Naive thymus-derived CD4-positive, alpha-beta T cell (primary cell): ENCODE data around the gene CDKAL1. TPM values are rescaled to one million over a fixed set of nuclear protein-coding genes. Genes with fewer than 3 reads are reported as not detected.

ENCODE experiments used
- ATAC-seq: fragments of 150-1000 bp; cut with Tn5 transposase; 2 replicates; pipeline ENCODE4 v1.10.0; 2021; ENCODE audit warnings: mild to moderate bottlenecking, moderate library complexity
- CTCF ChIA-PET: fragments of 350-600 bp; sonication (Branson Sonifier 250); formaldehyde crosslinking; loops from one replicate; lab custom pipeline; 2021; ENCODE audit warnings: antibody characterized with exemption; lab: Charles Lee
- POLR2A ChIA-PET: fragments of 350-600 bp; sonication (Branson Sonifier 250); formaldehyde crosslinking; loops from one replicate; lab custom pipeline; 2021; ENCODE audit warnings: antibody characterized with exemption, inconsistent platforms; lab: Charles Lee
- DNase-seq, 9 donors: peaks; one replicate each; pipeline versions ENCODE4 v3.0.0 to v3.0.0-alpha.2; 2020 to 2022; ENCODE audit warnings: mixed read lengths in 1 of 9
- H3K27ac ChIP-seq: one replicate; pipeline ENCODE4 v1.7.0; 2013; ENCODE audit warnings: mild to moderate bottlenecking, low read depth, low read length, moderate library complexity
- H3K27me3 ChIP-seq, 2 donors: one replicate each; pipeline ENCODE4 v1.7.0; 2013; ENCODE audit warnings: low read length in 2 of 2, mild to moderate bottlenecking in 2 of 2, moderate library complexity in 2 of 2; ENCODE audit not compliant: control insufficient read depth in 2 of 2, insufficient read depth in 2 of 2
- H3K36me3 ChIP-seq, 3 experiments: 1 replicate in 2 of 3; 2 replicates in 1 of 3; pipeline ENCODE4 v1.7.0; 2013; ENCODE audit warnings: low read length in 3 of 3, mild to moderate bottlenecking in 3 of 3, moderate library complexity in 1 of 3; ENCODE audit not compliant: insufficient read depth in 3 of 3, control insufficient read depth in 2 of 3
- H3K4me1 ChIP-seq, 2 donors: one replicate each; pipeline ENCODE4 v1.7.0; 2013; ENCODE audit warnings: low read length in 2 of 2, mild to moderate bottlenecking in 2 of 2, moderate library complexity in 1 of 2; ENCODE audit not compliant: control insufficient read depth in 2 of 2, insufficient read depth in 2 of 2
- H3K4me3 ChIP-seq: 2 replicates; pipeline ENCODE4 v1.7.0; 2013; ENCODE audit warnings: mild to moderate bottlenecking, low read length
- H3K9me3 ChIP-seq, 3 experiments: 1 replicate in 2 of 3; 2 replicates in 1 of 3; pipeline ENCODE4 v1.7.0; 2013; ENCODE audit warnings: low read length in 3 of 3; ENCODE audit not compliant: control insufficient read depth in 2 of 3
- H3K27ac Mint-ChIP-seq, 9 donors: one replicate each; pipeline ENCODE4 v1.8.0; 2020 to 2022; ENCODE audit warnings: mixed read lengths in 9 of 9, mild to moderate bottlenecking in 8 of 9, moderate library complexity in 5 of 9, inconsistent platforms in 2 of 9
- H3K27me3 Mint-ChIP-seq, 5 donors: one replicate each; pipeline ENCODE4 v1.8.0; 2021 to 2022; ENCODE audit warnings: mixed read lengths in 5 of 5, mild to moderate bottlenecking in 1 of 5
- H3K36me3 Mint-ChIP-seq, 5 donors: one replicate each; pipeline ENCODE4 v1.8.0; 2020 to 2022; ENCODE audit warnings: mixed read lengths in 5 of 5, mild to moderate bottlenecking in 3 of 5, inconsistent platforms in 1 of 5
- H3K4me1 Mint-ChIP-seq, 7 donors: one replicate each; pipeline ENCODE4 v1.8.0; 2020 to 2022; ENCODE audit warnings: mixed read lengths in 7 of 7, mild to moderate bottlenecking in 3 of 7, inconsistent platforms in 1 of 7
- H3K4me3 Mint-ChIP-seq, 10 donors: one replicate each; pipeline ENCODE4 v1.8.0; 2020 to 2022; ENCODE audit warnings: mild to moderate bottlenecking in 10 of 10, mixed read lengths in 10 of 10, moderate library complexity in 6 of 10, inconsistent platforms in 2 of 10
- H3K9me3 Mint-ChIP-seq, 11 donors: one replicate each; pipeline ENCODE4 v1.8.0; 2020 to 2022; ENCODE audit warnings: mixed read lengths in 11 of 11, mild to moderate bottlenecking in 4 of 11, inconsistent platforms in 1 of 11, moderate library complexity in 1 of 11
- intact Hi-C, 2 donors: fragments of 100-400 bp; cut with micrococcal nuclease; formaldehyde crosslinking; loops; one replicate each; pipeline ENCODE4 v1.15.1; 2023
- polyA plus RNA-seq, 2 donors: library from polyadenylated mRNA; unstranded; fragments of 300-500 nt; fragmentation: Illumina TruSeq; gene quantifications; one replicate each; pipeline ENCODE4 v1.2.3, GENCODE V29; 2021
- total RNA-seq, 6 experiments: library from RNA in 5 of 6; stranded (reverse) in 5 of 6; gene quantifications; 1 replicate in 5 of 6; 2 replicates in 1 of 6; pipeline ENCODE4 v1.2.3 and lab custom pipeline; 2021 to 2026

CDKAL1 gene
- total and polyA plus RNA-seq, 7 experiments from 2014 or later, result 23.6 to 35.8 (median 29.8) TPM

GRCh38 chr6:21071780-21072468, 537.7 kb downstream of the CDKAL1 start:
- no peaks in the 10 kb centered on the region for H3K27me3 ChIP-seq
- H3K36me3 Mint-ChIP-seq, result peaks cover 32 to 76% (median 72%) of the 10 kb centered on the region in 5 donors
- no peak overlapping the region for H3K27ac Mint-ChIP-seq
- no peaks in the 10 kb centered on the region for H3K27me3 Mint-ChIP-seq
- H3K27ac ChIP-seq, result no peak overlapping the region
- intact Hi-C loops, result no loop called here
- ChIA-PET POLR2A (interaction anchor here (0.6 kb wide), 1 partner anchor 16 kb away, joined by 5 read pairs; no protein-coding TSS in a partner anchor), CTCF (interaction anchor here (0.6 kb wide), 1 partner anchor 406 kb away, joined by 3 read pairs; no protein-coding TSS in a partner anchor)
- H3K9me3 Mint-ChIP-seq, result peaks cover 3 to 48% (median 23%) of the 10 kb centered on the region in 11 donors
- H3K4me1 ChIP-seq, result no peaks in the 10 kb centered on the region
- no peaks in the 10 kb centered on the region for H3K9me3 ChIP-seq
- ATAC-seq (no peak), DNase-seq (no peak)
- H3K4me1 Mint-ChIP-seq, result peaks cover 0 to 3% (median 0%) of the 10 kb centered on the region in 7 donors
- no peak overlapping the region for H3K4me3 ChIP-seq
- no peak overlapping the region for H3K4me3 Mint-ChIP-seq
- H3K36me3 ChIP-seq, result peaks cover 0 to 3% (median 2%) of the 10 kb centered on the region in 3 experiments

- H3K9me3 ChIP-seq, result no peaks in the 10 kb centered on the region
- ChIA-PET CTCF (no interaction called here), POLR2A (no interaction called here)
- Mint-ChIP-seq H3K4me3 (no peak overlapping the region), H3K4me1 (peaks cover 0 to 3% (median 0%) of the 10 kb centered on the region in 7 donors), H3K36me3 (peaks cover 32 to 70% (median 63%) of the 10 kb centered on the region in 5 donors), H3K27ac (no peak overlapping the region), H3K27me3 (no peaks in the 10 kb centered on the region), H3K9me3 (peaks cover 3 to 48% (median 25%) of the 10 kb centered on the region in 11 donors)
- no peak for ATAC-seq
- no peak overlapping the region for H3K4me3 ChIP-seq
- H3K4me1 ChIP-seq, result no peaks in the 10 kb centered on the region
- H3K27ac ChIP-seq, result no peak overlapping the region
- H3K27me3 ChIP-seq, result no peaks in the 10 kb centered on the region
- DNase-seq, result no peak
- H3K36me3 ChIP-seq, result peaks cover 0 to 3% (median 0%) of the 10 kb centered on the region in 3 experiments
- intact Hi-C loops, result no loop called here
These were observed 539.1 kb downstream of the CDKAL1 start for GRCh38 chr6:21073318-21073839.

- Mint-ChIP-seq H3K9me3 (peaks cover 2 to 45% (median 23%) of the 10 kb centered on the region in 11 donors), H3K36me3 (peaks cover 38 to 71% (median 66%) of the 10 kb centered on the region in 5 donors), H3K4me1 (peaks cover 0 to 4% (median 0%) of the 10 kb centered on the region in 7 donors), H3K27me3 (no peaks in the 10 kb centered on the region), H3K27ac (no peak overlapping the region), H3K4me3 (no peak overlapping the region)
- CTCF ChIA-PET, result no interaction called here
- POLR2A ChIA-PET, result no interaction called here
- ATAC-seq (no peak), DNase-seq (no peak)
- Histone ChIP-seq H3K27ac (no peak overlapping the region), H3K36me3 (peaks cover 0 to 3% (median 0%) of the 10 kb centered on the region in 3 experiments), H3K9me3 (no peaks in the 10 kb centered on the region), H3K27me3 (no peaks in the 10 kb centered on the region), H3K4me1 (no peaks in the 10 kb centered on the region), H3K4me3 (no peak overlapping the region)
- intact Hi-C loops, result no loop called here
These were observed 540.2 kb downstream of the CDKAL1 start for GRCh38 chr6:21074484-21074883.

GRCh38 chr6:21075986-21076385, 541.7 kb downstream of the CDKAL1 start:
- POLR2A ChIA-PET, result no interaction called here
- H3K4me1 ChIP-seq, result no peaks in the 10 kb centered on the region
- CTCF ChIA-PET, result no interaction called here
- H3K36me3 ChIP-seq, result peaks cover 0 to 3% (median 0%) of the 10 kb centered on the region in 3 experiments
- H3K4me1 Mint-ChIP-seq, result peaks cover 0 to 4% (median 0%) of the 10 kb centered on the region in 7 donors
- H3K27me3 ChIP-seq, result no peaks in the 10 kb centered on the region
- ATAC-seq (no peak), DNase-seq (no peak)
- no peak overlapping the region for H3K27ac Mint-ChIP-seq
- intact Hi-C loops, result no loop called here
- H3K27ac ChIP-seq, result no peak overlapping the region
- peaks cover 34 to 75% (median 68%) of the 10 kb centered on the region in 5 donors for H3K36me3 Mint-ChIP-seq
- H3K9me3 ChIP-seq, result no peaks in the 10 kb centered on the region
- peaks cover 0 to 34% (median 17%) of the 10 kb centered on the region in 11 donors for H3K9me3 Mint-ChIP-seq
- no peaks in the 10 kb centered on the region for H3K27me3 Mint-ChIP-seq
- H3K4me3 ChIP-seq, result no peak overlapping the region
- no peak overlapping the region for H3K4me3 Mint-ChIP-seq

GRCh38 chr6:21078497-21078896, 544.2 kb downstream of the CDKAL1 start:
- intact Hi-C loops, result no loop called here
- ATAC-seq (no peak), DNase-seq (no peak)
- Mint-ChIP-seq H3K27me3 (no peaks in the 10 kb centered on the region), H3K4me3 (no peak overlapping the region), H3K27ac (no peak overlapping the region), H3K36me3 (peaks cover 15 to 61% (median 47%) of the 10 kb centered on the region in 5 donors), H3K4me1 (peaks cover 0 to 4% (median 0%) of the 10 kb centered on the region in 7 donors), H3K9me3 (peaks cover 0 to 18% (median 3%) of the 10 kb centered on the region in 11 donors)
- H3K27me3 ChIP-seq, result no peaks in the 10 kb centered on the region
- H3K9me3 ChIP-seq, result no peaks in the 10 kb centered on the region
- ChIA-PET CTCF (no interaction called here), POLR2A (no interaction called here)
- no peak overlapping the region for H3K4me3 ChIP-seq
- H3K27ac ChIP-seq, result no peak overlapping the region
- H3K36me3 ChIP-seq, result peaks cover 0 to 5% (median 0%) of the 10 kb centered on the region in 3 experiments
- H3K4me1 ChIP-seq, result no peaks in the 10 kb centered on the region

GRCh38 chr6:21079468-21080048, 545.3 kb downstream of the CDKAL1 start:
- no peaks in the 10 kb centered on the region for H3K9me3 ChIP-seq
- no peak overlapping the region for H3K27ac Mint-ChIP-seq
- H3K4me1 Mint-ChIP-seq, result peaks cover 0 to 4% (median 0%) of the 10 kb centered on the region in 7 donors
- H3K4me3 Mint-ChIP-seq, result no peak overlapping the region
- H3K4me1 ChIP-seq, result no peaks in the 10 kb centered on the region
- no peak overlapping the region for H3K27ac ChIP-seq
- intact Hi-C loops, result no loop called here
- peaks cover 15 to 57% (median 41%) of the 10 kb centered on the region in 5 donors for H3K36me3 Mint-ChIP-seq
- no peaks in the 10 kb centered on the region for H3K27me3 Mint-ChIP-seq
- peaks cover 0 to 14% (median 0%) of the 10 kb centered on the region in 11 donors for H3K9me3 Mint-ChIP-seq
- no peak overlapping the region for H3K4me3 ChIP-seq
- no peaks in the 10 kb centered on the region for H3K27me3 ChIP-seq
- CTCF ChIA-PET, result no interaction called here
- POLR2A ChIA-PET, result no interaction called here
- ATAC-seq, result no peak
- no peak for DNase-seq
- H3K36me3 ChIP-seq, result peaks cover 0 to 5% (median 0%) of the 10 kb centered on the region in 3 experiments
